ENCODE data around the gene TMED4. TPM values are rescaled to one million over a fixed set of nuclear protein-coding genes. Genes with fewer than 3 reads are reported as not detected.

Gene TMED4
- total RNA-seq, 4 donors from 2014 or later = 68.0 to 123 (median 102) TPM

- 13 to 18% methylated on average over 6 of the region's 6 CpGs for WGBS, 2 donors
- H3K36me3 ChIP-seq = no peaks in the 10 kb centered on the region
- H3K27ac ChIP-seq = no peak overlapping the region
- no peak for DNase-seq
- H3K4me1 ChIP-seq = peaks cover 0 to 6% (median 1%) of the 10 kb centered on the region in 3 donors
- TF ChIP-seq POLR2A (IDR thresholded peaks at IDR 0.05) = no peak
- TF ChIP-seq, protein P1, sequence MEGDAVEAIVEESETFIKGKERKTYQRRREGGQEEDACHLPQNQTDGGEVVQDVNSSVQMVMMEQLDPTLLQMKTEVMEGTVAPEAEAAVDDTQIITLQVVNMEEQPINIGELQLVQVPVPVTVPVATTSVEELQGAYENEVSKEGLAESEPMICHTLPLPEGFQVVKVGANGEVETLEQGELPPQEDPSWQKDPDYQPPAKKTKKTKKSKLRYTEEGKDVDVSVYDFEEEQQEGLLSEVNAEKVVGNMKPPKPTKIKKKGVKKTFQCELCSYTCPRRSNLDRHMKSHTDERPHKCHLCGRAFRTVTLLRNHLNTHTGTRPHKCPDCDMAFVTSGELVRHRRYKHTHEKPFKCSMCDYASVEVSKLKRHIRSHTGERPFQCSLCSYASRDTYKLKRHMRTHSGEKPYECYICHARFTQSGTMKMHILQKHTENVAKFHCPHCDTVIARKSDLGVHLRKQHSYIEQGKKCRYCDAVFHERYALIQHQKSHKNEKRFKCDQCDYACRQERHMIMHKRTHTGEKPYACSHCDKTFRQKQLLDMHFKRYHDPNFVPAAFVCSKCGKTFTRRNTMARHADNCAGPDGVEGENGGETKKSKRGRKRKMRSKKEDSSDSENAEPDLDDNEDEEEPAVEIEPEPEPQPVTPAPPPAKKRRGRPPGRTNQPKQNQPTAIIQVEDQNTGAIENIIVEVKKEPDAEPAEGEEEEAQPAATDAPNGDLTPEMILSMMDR (IDR thresholded peaks at IDR 0.05) = peak; percentile 44 to 75 (median 54)
- no peaks in the 10 kb centered on the region for H3K27me3 ChIP-seq
- H3K9me3 ChIP-seq = no peaks in the 10 kb centered on the region
- intact Hi-C loops (cut with DNase I) = loop anchor here (5.0 to 10.0 kb wide), 2 partner anchors 259 to 337 kb away; partner anchors contain the start of gene H2AZ2
- H3K4me3 ChIP-seq = no peak overlapping the region
These were observed 6.0 kb upstream of the TMED4 start for GRCh38 chr7:44587843-44588711.

- Histone ChIP-seq H3K4me1 (peaks cover 15 to 37% (median 22%) of the 10 kb centered on the region in 3 donors), H3K27ac (peak overlapping the region; percentile 95 to 99 (median 98)), H3K9me3 (no peaks in the 10 kb centered on the region), H3K4me3 (peak overlapping the region; percentile 58 to 97 (median 78)), H3K36me3 (peaks cover 7 to 27% (median 17%) of the 10 kb centered on the region in 3 donors), H3K27me3 (no peaks in the 10 kb centered on the region)
- TF ChIP-seq, protein P1 (IDR thresholded peaks at IDR 0.05) = no peak
- TF ChIP-seq POLR2A (IDR thresholded peaks at IDR 0.05) = no peak
- WGBS, 2 donors = 88 to 91% methylated on average over 13 of the region's 13 CpGs
- no peak for DNase-seq
- intact Hi-C loops (cut with DNase I) = loop anchor here (10.0 kb wide), 1 partner anchor 341 kb away; no protein-coding TSS in a partner anchor
These were observed 1.3 kb upstream of the TMED4 start for GRCh38 chr7:44583146-44583865.

- no peak for DNase-seq
- intact Hi-C loops (cut with DNase I) = loop anchor here (10.0 kb wide), 1 partner anchor 344 kb away; no protein-coding TSS in a partner anchor
- H3K4me3 ChIP-seq = peak overlapping the region; percentile 58 to 97 (median 78)
- H3K9me3 ChIP-seq = no peaks in the 10 kb centered on the region
- no peak for TF ChIP-seq POLR2A (IDR thresholded peaks at IDR 0.05)
- TF ChIP-seq, protein P1 (IDR thresholded peaks at IDR 0.05) = no peak
- H3K36me3 ChIP-seq = peaks cover 7 to 48% (median 24%) of the 10 kb centered on the region in 3 donors
- peak overlapping the region; percentile 95 to 99 (median 98) for H3K27ac ChIP-seq
- WGBS, 2 donors = 8 to 34% methylated on average over 11 to 16 of the region's 30 CpGs
- peaks cover 15 to 33% (median 22%) of the 10 kb centered on the region in 3 donors for H3K4me1 ChIP-seq
- H3K27me3 ChIP-seq = no peaks in the 10 kb centered on the region
These were observed 819 bp downstream of the TMED4 start for GRCh38 chr7:44580945-44581878.

DNA sequence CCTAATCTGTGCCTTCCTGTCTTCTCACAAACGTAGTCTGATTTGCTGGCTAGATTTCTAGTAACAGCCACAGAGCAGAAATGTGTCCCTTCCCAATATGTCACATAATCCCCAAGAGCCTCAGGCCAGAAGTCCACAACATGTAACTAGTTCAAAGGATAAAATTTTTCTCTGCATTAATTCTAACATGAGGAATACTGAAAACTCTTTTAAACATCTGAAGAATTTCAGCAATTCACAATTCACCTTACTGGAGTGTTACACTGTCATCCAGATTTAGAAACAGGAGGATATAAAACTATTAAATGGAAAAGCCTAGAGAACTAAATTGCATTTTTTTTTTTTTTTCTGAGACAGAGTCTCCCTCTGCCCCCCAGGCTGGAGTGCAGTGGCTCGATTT lies 5.8 kb downstream of the TMED4 start:
- Histone ChIP-seq H3K27ac (no peak overlapping the region), H3K9me3 (no peaks in the 10 kb centered on the region), H3K27me3 (no peaks in the 10 kb centered on the region), H3K4me3 (no peak overlapping the region), H3K4me1 (peaks cover 23 to 55% (median 35%) of the 10 kb centered on the region in 3 donors), H3K36me3 (peaks cover 18 to 72% (median 34%) of the 10 kb centered on the region in 3 donors)
- DNase-seq = no peak
- 71 to 73% methylated on average over 2 of the region's 2 CpGs for WGBS, 2 donors
- no peak for TF ChIP-seq POLR2A (IDR thresholded peaks at IDR 0.05)
- TF ChIP-seq, protein P1 (IDR thresholded peaks at IDR 0.05) = no peak
- intact Hi-C loops (cut with DNase I) = no loop called here

Measured in esophagus squamous epithelium (tissue), 5 donors.